Cardiac fibroblast (primary cell): ENCODE results near the gene CEP192.
A peak's percentile ranks its signal among the peaks of the same experiment; 100 is the strongest.

ENCODE experiments used
- DNase-seq, 2 donors: peaks; one replicate each; pipeline versions ENCODE4 v3.0.0 to v3.0.0-alpha.2; 2010; ENCODE audit warnings: low read depth in 2 of 2
- H3K4me3 ChIP-seq, 2 donors: replicated peaks in 1 of 2; 1 replicate in 1 of 2; 2 replicates in 1 of 2; pipeline ENCODE4 v1.5.1; 2011; ENCODE audit warnings: low read depth in 2 of 2, low read length in 2 of 2, mild to moderate bottlenecking in 2 of 2, moderate library complexity in 1 of 2
- CTCF ChIP-seq: IDR thresholded peaks from one replicate; pipeline ENCODE4 v1.5.1; 2011; ENCODE audit warnings: low read depth, mild to moderate bottlenecking, low read length, inconsistent platforms

The CEP192 gene

GRCh38 chr18:12990967-12991820, at the start of gene CEP192:
TSS of gene CEP192 (plus strand) at chr18:12991362. CDS start at chr18:12999425, 8,063 bp downstream.
- no peak for TF ChIP-seq CTCF
- DNase-seq: peak; percentile 99
- H3K4me3 ChIP-seq: peak within 1 kb of the TSS; percentile 81 to 95

- no peak overlapping the region for H3K4me3 ChIP-seq
- no peak for DNase-seq
- TF ChIP-seq CTCF: no peak
These were observed 47.9 kb upstream of the CEP192 start for GRCh38 chr18:12943215-12943614.

GRCh38 chr18:12944709-12945108, 46.5 kb upstream of the CEP192 start:
- no peak for TF ChIP-seq CTCF
- H3K4me3 ChIP-seq: no peak overlapping the region
- DNase-seq: peak; percentile 24 to 77

- TF ChIP-seq CTCF: no peak
- DNase-seq: peak; percentile 96 to 99
- peak overlapping the region; percentile 87 to 91 for H3K4me3 ChIP-seq
These were observed 44.4 kb upstream of the CEP192 start for GRCh38 chr18:12946549-12947284.

- no peak for TF ChIP-seq CTCF
- H3K4me3 ChIP-seq: peak within 1 kb of the TSS; percentile 87 to 91
These were observed 43.7 kb upstream of the CEP192 start, which contains the start of gene SEH1L for GRCh38 chr18:12947285-12948049. TSS of gene SEH1L (plus strand) at chr18:12948011. CDS start at chr18:12948122, 111 bp downstream.

GRCh38 chr18:12948050-12948804, 42.9 kb upstream of the CEP192 start:
- H3K4me3 ChIP-seq: peak overlapping the region; percentile 62 to 72
- no peak for TF ChIP-seq CTCF
- DNase-seq: peak; percentile 96 to 98

More at GRCh38 chr18:12947285-12948049, 43.7 kb upstream of the CEP192 start, which contains the start of gene SEH1L:
- peak; percentile 99 to 100 for DNase-seq
